ENCODE results near the gene E2F4. TPM values are rescaled to one million over a fixed set of nuclear protein-coding genes. Genes with fewer than 3 reads are reported as not detected.
A peak's percentile ranks its signal among the peaks of the same experiment; 100 is the strongest.

Gene E2F4
- total and polyA plus RNA-seq, 9 of the 15 experiments (the other 6 are each of a cell fraction or from before 2014, with no cell fraction given): 9.7 to 139 (median 106) TPM

GRCh38 chr16:67155295-67156142 is 36.4 kb upstream of the E2F4 start (continued):
- TF ChIP-seq OTX1 (CRISPR knock-in tag; IDR thresholded peaks at IDR 0.05) (no peak), ZNF23 (CRISPR knock-in tag; IDR thresholded peaks at IDR 0.05) (no peak), GATA2 (CRISPR knock-in tag; IDR thresholded peaks at IDR 0.05) (no peak), CXXC5 (CRISPR knock-in tag; IDR thresholded peaks at IDR 0.05) (peak; percentile 73), RNF219 (CRISPR knock-in tag; IDR thresholded peaks at IDR 0.05) (no peak), POU5F1 (IDR thresholded peaks at IDR 0.05; ENCODE audit: borderline replicate concordance, low read depth, low read length, partially characterized antibody) (no peak), POLR2AphosphoS2 (IDR thresholded peaks at IDR 0.05; ENCODE audit: low read length) (no peak), TARDBP (IDR thresholded peaks at IDR 0.05) (no peak), KAT2B (IDR thresholded peaks at IDR 0.05; ENCODE audit: low read depth, low read length) (no peak), NFATC3 (IDR thresholded peaks at IDR 0.05) (no peak), ZFP1 (CRISPR knock-in tag; IDR thresholded peaks at IDR 0.05) (no peak), SAFB (IDR thresholded peaks at IDR 0.05; ENCODE audit: borderline replicate concordance, low read depth, low read length) (no peak), HMGN3 (IDR thresholded peaks at IDR 0.05; ENCODE audit: borderline replicate concordance, extremely low read depth, insufficient read length, low read depth, low read length) (peak; percentile 81), ZNF584 (CRISPR knock-in tag; IDR thresholded peaks at IDR 0.05; ENCODE audit: low read depth) (no peak), JUNB (CRISPR knock-in tag; conservative IDR thresholded peaks at IDR 0.05) (no peak), KLF10 (CRISPR knock-in tag; IDR thresholded peaks at IDR 0.05) (no peak), POLR2A (conservative IDR thresholded peaks at IDR 0.05) (no peak), ZNF445 (CRISPR knock-in tag; IDR thresholded peaks at IDR 0.05; ENCODE audit: low read depth) (no peak), BACH1 (tag; IDR thresholded peaks at IDR 0.05) (no peak), ZNF639 (CRISPR knock-in tag; conservative IDR thresholded peaks at IDR 0.05 in 1 of 2, IDR thresholded peaks at IDR 0.05 in 1 of 2) (no peak), GATAD2A (IDR thresholded peaks at IDR 0.05) (no peak), DACH1 (IDR thresholded peaks at IDR 0.05; ENCODE audit: partially characterized antibody) (peak; percentile 65), ARNT (IDR thresholded peaks at IDR 0.05) (no peak)
